ENCODE measurements around the gene DUSP8.

The DUSP8 gene

GRCh38 chr11:1505480-1505879 is 66.6 kb downstream of the DUSP8 start:
- TF ChIP-seq EZH2phosphoT487 (IDR thresholded peaks at IDR 0.05; ENCODE audit: borderline replicate concordance) = no peak
- TF ChIP-seq, protein P1, sequence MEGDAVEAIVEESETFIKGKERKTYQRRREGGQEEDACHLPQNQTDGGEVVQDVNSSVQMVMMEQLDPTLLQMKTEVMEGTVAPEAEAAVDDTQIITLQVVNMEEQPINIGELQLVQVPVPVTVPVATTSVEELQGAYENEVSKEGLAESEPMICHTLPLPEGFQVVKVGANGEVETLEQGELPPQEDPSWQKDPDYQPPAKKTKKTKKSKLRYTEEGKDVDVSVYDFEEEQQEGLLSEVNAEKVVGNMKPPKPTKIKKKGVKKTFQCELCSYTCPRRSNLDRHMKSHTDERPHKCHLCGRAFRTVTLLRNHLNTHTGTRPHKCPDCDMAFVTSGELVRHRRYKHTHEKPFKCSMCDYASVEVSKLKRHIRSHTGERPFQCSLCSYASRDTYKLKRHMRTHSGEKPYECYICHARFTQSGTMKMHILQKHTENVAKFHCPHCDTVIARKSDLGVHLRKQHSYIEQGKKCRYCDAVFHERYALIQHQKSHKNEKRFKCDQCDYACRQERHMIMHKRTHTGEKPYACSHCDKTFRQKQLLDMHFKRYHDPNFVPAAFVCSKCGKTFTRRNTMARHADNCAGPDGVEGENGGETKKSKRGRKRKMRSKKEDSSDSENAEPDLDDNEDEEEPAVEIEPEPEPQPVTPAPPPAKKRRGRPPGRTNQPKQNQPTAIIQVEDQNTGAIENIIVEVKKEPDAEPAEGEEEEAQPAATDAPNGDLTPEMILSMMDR (conservative IDR thresholded peaks at IDR 0.05; ENCODE audit: low read length) = peak; percentile 21; the same call in 1 of the 2 replicates
- Histone ChIP-seq H3K27me3 (ENCODE audit: insufficient read depth, low read length, poor library complexity, severe bottlenecking) (no peaks in the 10 kb centered on the region), H4K20me1 (ENCODE audit: insufficient read depth, low read length, poor library complexity, severe bottlenecking) (peaks cover 18% of the 10 kb centered on the region), H3K9ac (ENCODE audit: low read depth, low read length, poor library complexity, severe bottlenecking) (no peak overlapping the region), H3F3A (ENCODE audit: low read depth) (no peaks in the 10 kb centered on the region), H3K79me2 (ENCODE audit: insufficient read depth, low read length) (peaks cover 72% of the 10 kb centered on the region; the same call in 1 of the 2 replicates), H3K9me3 (ENCODE audit: insufficient read depth, low read depth, low read length) (no peaks in the 10 kb centered on the region), H3K4me3 (ENCODE audit: low read length, poor library complexity, severe bottlenecking) (no peak overlapping the region), H3K4me1 (ENCODE audit: insufficient read depth, low read length, poor library complexity, severe bottlenecking) (peaks cover 8% of the 10 kb centered on the region), H2AFZ (ENCODE audit: low read length) (no peak overlapping the region), H3K36me3 (ENCODE audit: insufficient read depth, low read length) (no peaks in the 10 kb centered on the region), H3K9me2 (replicated peaks; ENCODE audit: low read depth, low read length) (no peaks in the 10 kb centered on the region), H3K4me2 (ENCODE audit: low read depth, low read length, poor library complexity, severe bottlenecking) (no peak overlapping the region)

GRCh38 chr11:1504581-1505290 is 67.3 kb downstream of the DUSP8 start:
- no peak overlapping the region for H3K9ac ChIP-seq (ENCODE audit: low read depth, low read length, poor library complexity, severe bottlenecking)
- H3F3A ChIP-seq (ENCODE audit: low read depth) = no peaks in the 10 kb centered on the region
- TF ChIP-seq, protein P1 (conservative IDR thresholded peaks at IDR 0.05; ENCODE audit: low read length) = no peak
- no peak for TF ChIP-seq EZH2phosphoT487 (IDR thresholded peaks at IDR 0.05; ENCODE audit: borderline replicate concordance)
- no peaks in the 10 kb centered on the region for H3K36me3 ChIP-seq (ENCODE audit: insufficient read depth, low read length)
- H3K27me3 ChIP-seq (ENCODE audit: insufficient read depth, low read length, poor library complexity, severe bottlenecking) = no peaks in the 10 kb centered on the region
- H3K4me3 ChIP-seq (ENCODE audit: low read length, poor library complexity, severe bottlenecking) = no peak overlapping the region
- peaks cover 18% of the 10 kb centered on the region for H4K20me1 ChIP-seq (ENCODE audit: insufficient read depth, low read length, poor library complexity, severe bottlenecking)
- H3K9me3 ChIP-seq (ENCODE audit: insufficient read depth, low read depth, low read length) = no peaks in the 10 kb centered on the region
- peaks cover 71% of the 10 kb centered on the region; the same call in 1 of the 2 replicates for H3K79me2 ChIP-seq (ENCODE audit: insufficient read depth, low read length)
- H3K4me2 ChIP-seq (ENCODE audit: low read depth, low read length, poor library complexity, severe bottlenecking) = no peak overlapping the region
- H3K4me1 ChIP-seq (ENCODE audit: insufficient read depth, low read length, poor library complexity, severe bottlenecking) = peaks cover 8% of the 10 kb centered on the region
- no peak overlapping the region for H2AFZ ChIP-seq (ENCODE audit: low read length)
- no peaks in the 10 kb centered on the region for H3K9me2 ChIP-seq (replicated peaks; ENCODE audit: low read depth, low read length)

DNA sequence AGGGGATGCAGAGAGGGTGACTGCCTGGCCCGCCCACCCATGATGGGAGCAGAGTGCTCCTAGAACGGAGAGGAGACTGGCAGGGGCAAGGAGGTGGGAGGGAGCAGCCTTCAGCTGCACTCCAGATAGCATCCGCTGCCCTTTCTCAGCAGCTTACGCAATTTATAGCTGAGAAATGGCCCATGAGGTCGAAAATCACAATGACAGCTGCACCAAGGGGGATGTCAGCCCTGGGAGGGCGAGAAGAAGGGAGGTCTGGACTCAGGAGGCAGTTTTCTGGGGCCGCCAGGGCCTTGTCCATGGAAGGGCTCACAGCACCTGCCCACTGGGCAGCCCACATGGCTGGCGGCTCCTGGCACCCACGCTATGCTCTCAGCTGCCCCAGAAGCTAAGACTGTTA is 67.9 kb downstream of the DUSP8 start:
- Histone ChIP-seq H3K9me3 (ENCODE audit: insufficient read depth, low read depth, low read length) (no peaks in the 10 kb centered on the region), H3K4me1 (ENCODE audit: insufficient read depth, low read length, poor library complexity, severe bottlenecking) (peaks cover 8% of the 10 kb centered on the region), H4K20me1 (ENCODE audit: insufficient read depth, low read length, poor library complexity, severe bottlenecking) (peaks cover 18% of the 10 kb centered on the region), H3F3A (ENCODE audit: low read depth) (no peaks in the 10 kb centered on the region), H3K79me2 (ENCODE audit: insufficient read depth, low read length) (peaks cover 70% of the 10 kb centered on the region; the same call in 1 of the 2 replicates), H2AFZ (ENCODE audit: low read length) (no peak overlapping the region), H3K4me3 (ENCODE audit: low read length, poor library complexity, severe bottlenecking) (no peak overlapping the region), H3K9me2 (replicated peaks; ENCODE audit: low read depth, low read length) (no peaks in the 10 kb centered on the region), H3K36me3 (ENCODE audit: insufficient read depth, low read length) (no peaks in the 10 kb centered on the region), H3K27me3 (ENCODE audit: insufficient read depth, low read length, poor library complexity, severe bottlenecking) (no peaks in the 10 kb centered on the region), H3K4me2 (ENCODE audit: low read depth, low read length, poor library complexity, severe bottlenecking) (no peak overlapping the region), H3K9ac (ENCODE audit: low read depth, low read length, poor library complexity, severe bottlenecking) (no peak overlapping the region)
- TF ChIP-seq, protein P1 (conservative IDR thresholded peaks at IDR 0.05; ENCODE audit: low read length) = no peak
- no peak for TF ChIP-seq EZH2phosphoT487 (IDR thresholded peaks at IDR 0.05; ENCODE audit: borderline replicate concordance)
